Gastroesophageal sphincter (tissue), 4 donors: ENCODE measurements around the gene RASSF1. TPM values are rescaled to one million over a fixed set of nuclear protein-coding genes. Genes with fewer than 3 reads are reported as not detected.

Experiments used
- ATAC-seq: fragments of 150-250 bp; one replicate; pipeline ENCODE4 v1.9.1; 2016; ENCODE audit warnings: mild to moderate bottlenecking, moderate library complexity
- H3K27ac ChIP-seq, 4 donors: fragments of 200-600 bp; sonication (generic) in 3 of 4; 1 replicate in 3 of 4; 2 replicates in 1 of 4; pipeline ENCODE4 v1.5.1; 2016 to 2019
- H3K27me3 ChIP-seq: fragments of 200-600 bp; sonication (generic); one replicate; pipeline ENCODE4 v1.5.1; 2019
- H3K36me3 ChIP-seq, 2 donors: fragments of 200-600 bp; sonication (generic); one replicate each; pipeline ENCODE4 v1.5.1; 2019; ENCODE audit warnings: control low read depth in 1 of 2
- H3K4me1 ChIP-seq, 3 donors: fragments of 200-600 bp; sonication (generic); 1 replicate in 2 of 3; 2 replicates in 1 of 3; pipeline ENCODE4 v1.5.1; 2016 to 2019; ENCODE audit warnings: control low read depth in 2 of 3
- H3K4me3 ChIP-seq, 2 donors: fragments of 200-600 bp; sonication (generic); one replicate each; pipeline ENCODE4 v1.5.1; 2019; ENCODE audit warnings: mild to moderate bottlenecking in 1 of 2, moderate library complexity in 1 of 2
- H3K9me3 ChIP-seq, 3 donors: fragments of 200-600 bp; sonication (generic); one replicate each; pipeline ENCODE4 v1.5.1; 2017 to 2019; ENCODE audit warnings: control low read depth in 2 of 3
- EP300 ChIP-seq: sonication (generic); formaldehyde crosslinking; IDR thresholded peaks from one replicate; pipeline ENCODE4 v1.6.1; 2017; ENCODE audit warnings: antibody characterized with exemption, mild to moderate bottlenecking
- POLR2A ChIP-seq, 2 donors: fragments of 450-650 bp; IDR thresholded peaks; one replicate each; pipeline ENCODE4 v1.6.1; 2017; ENCODE audit warnings: antibody characterized with exemption in 2 of 2, mild to moderate bottlenecking in 2 of 2, moderate library complexity in 1 of 2
- POLR2AphosphoS5 ChIP-seq: sonication (generic); formaldehyde crosslinking; IDR thresholded peaks from one replicate; pipeline ENCODE4 v1.6.1; 2017; ENCODE audit warnings: antibody characterized with exemption
- WGBS, 2 donors: methylation state at CpG; one replicate each; pipeline ENCODE4 v1.1.5; 2018; ENCODE audit warnings: low coverage in 1 of 2; 5-methylcytosine and 5-hydroxymethylcytosine counted together
- total RNA-seq, 4 donors: library from RNA; depleted of rRNA; stranded (reverse); fragments of >200 nt; gene quantifications; one replicate each; pipeline ENCODE4 v1.1.0, GENCODE V29; 2016
- TF ChIP-seq, protein P1 (sequence below), 4 experiments: fragments of 200-600 bp in 2 of 4; fragments of 450-650 bp in 2 of 4; sonication (generic) in 1 of 4; IDR thresholded peaks; one replicate each; pipeline ENCODE4 v1.5.1; 2017 to 2019; ENCODE audit warnings: antibody characterized with exemption in 4 of 4, mild to moderate bottlenecking in 2 of 4, moderate library complexity in 2 of 4

Gene RASSF1
- total RNA-seq, 4 donors from 2014 or later: 24.5 to 40.3 (median 26.9) TPM

DNA sequence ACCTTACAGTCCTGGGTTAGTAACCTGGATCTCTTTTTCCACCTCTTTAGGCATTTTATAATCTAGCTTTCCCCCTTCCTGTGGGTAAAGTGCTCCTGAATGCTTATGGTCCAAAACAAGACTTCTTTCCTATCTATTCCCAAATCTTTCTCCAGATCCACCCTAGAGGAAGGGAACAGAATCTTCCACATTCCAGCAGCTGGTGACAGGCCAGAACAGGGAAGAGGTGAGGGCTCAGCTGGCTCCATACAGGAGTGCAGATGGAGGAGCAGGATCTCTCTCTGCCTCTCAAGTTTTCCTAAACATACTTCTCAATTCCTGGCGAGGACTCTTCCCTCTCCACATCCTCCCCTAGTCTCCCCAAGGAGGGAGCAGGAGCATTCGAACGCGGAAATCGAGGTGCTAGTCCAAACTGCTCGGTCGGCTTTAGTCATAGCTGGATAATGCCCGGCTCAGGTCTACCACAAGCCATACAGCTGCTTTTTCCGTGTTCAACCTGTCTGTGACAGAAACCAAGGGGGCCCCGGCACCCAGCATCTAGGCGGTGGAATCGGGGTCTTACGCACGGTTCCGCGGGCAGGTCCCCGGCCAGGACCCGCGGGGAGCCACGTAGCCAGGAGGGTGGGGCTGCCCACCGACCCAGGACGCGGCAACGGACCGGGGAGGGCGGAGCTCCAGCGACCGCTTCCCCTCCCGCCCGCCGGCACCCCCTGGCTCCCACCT, 4.0 kb downstream of the RASSF1 start:
- WGBS, 2 donors: 0% methylated on average over 8 of the region's 31 CpGs; no CpG with 5 or more reads in 1 of the 2 donors
- Histone ChIP-seq H3K36me3 (peaks cover 0 to 18% of the 10 kb centered on the region in 2 donors), H3K4me3 (peak overlapping the region; percentile 54 to 91), H3K9me3 (no peaks in the 10 kb centered on the region), H3K27ac (peak overlapping the region; percentile 81 to 99 (median 96)), H3K27me3 (no peaks in the 10 kb centered on the region), H3K4me1 (peaks cover 0 to 94% (median 48%) of the 10 kb centered on the region in 3 donors)
- ATAC-seq: no peak
- TF ChIP-seq POLR2AphosphoS5: no peak
- no peak for TF ChIP-seq POLR2A (IDR thresholded peaks at IDR 0.05)
- no peak for TF ChIP-seq EP300
- TF ChIP-seq, protein P1, sequence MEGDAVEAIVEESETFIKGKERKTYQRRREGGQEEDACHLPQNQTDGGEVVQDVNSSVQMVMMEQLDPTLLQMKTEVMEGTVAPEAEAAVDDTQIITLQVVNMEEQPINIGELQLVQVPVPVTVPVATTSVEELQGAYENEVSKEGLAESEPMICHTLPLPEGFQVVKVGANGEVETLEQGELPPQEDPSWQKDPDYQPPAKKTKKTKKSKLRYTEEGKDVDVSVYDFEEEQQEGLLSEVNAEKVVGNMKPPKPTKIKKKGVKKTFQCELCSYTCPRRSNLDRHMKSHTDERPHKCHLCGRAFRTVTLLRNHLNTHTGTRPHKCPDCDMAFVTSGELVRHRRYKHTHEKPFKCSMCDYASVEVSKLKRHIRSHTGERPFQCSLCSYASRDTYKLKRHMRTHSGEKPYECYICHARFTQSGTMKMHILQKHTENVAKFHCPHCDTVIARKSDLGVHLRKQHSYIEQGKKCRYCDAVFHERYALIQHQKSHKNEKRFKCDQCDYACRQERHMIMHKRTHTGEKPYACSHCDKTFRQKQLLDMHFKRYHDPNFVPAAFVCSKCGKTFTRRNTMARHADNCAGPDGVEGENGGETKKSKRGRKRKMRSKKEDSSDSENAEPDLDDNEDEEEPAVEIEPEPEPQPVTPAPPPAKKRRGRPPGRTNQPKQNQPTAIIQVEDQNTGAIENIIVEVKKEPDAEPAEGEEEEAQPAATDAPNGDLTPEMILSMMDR (IDR thresholded peaks at IDR 0.05): peak in 1 of 4 experiments; percentile 5

DNA sequence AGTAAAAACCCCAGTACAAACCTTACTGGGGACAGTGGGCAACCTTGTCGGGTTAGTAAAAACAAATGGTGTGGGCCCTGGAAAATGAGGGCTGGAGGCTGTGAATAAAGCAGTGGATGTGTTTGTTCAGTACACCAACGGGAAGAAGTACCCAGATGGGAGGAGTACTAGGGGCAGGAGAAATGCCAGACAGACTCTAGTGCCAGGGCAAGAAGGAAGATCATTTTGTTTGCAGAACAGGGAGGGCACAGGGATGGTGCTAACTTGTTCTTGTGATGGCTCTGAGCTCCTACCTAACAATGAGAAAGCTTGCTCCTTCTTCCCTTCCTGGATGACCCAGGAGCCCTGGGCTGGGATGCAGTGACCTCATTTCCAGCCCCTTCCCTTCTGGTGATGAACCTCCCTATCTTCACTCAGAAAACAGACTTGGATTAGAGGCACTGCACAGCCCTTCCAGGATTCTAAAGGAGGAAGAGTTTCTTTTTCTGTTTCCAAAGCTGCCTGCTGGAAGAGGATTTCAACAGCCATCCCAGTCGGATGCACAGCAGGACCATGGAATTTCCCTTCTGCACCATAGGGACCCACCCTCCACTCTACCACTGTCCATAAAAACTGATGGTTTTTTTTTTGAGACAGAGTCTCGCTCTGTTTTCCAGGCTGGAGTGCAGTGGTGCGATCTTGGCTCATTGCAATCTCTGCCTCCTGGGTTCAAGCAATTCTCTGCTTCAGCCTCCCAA, 6.1 kb downstream of the RASSF1 start:
- no peak for TF ChIP-seq POLR2A (IDR thresholded peaks at IDR 0.05)
- TF ChIP-seq POLR2AphosphoS5: no peak
- TF ChIP-seq, protein P1 (IDR thresholded peaks at IDR 0.05): no peak
- no peak for TF ChIP-seq EP300
- peak overlapping the region; percentile 9 to 99 (median 86) for H3K27ac ChIP-seq
- peaks cover 0 to 73% (median 31%) of the 10 kb centered on the region in 3 donors for H3K4me1 ChIP-seq
- 55% methylated on average over 4 to 5 of the region's 5 CpGs for WGBS, 2 donors
- peak overlapping the region in 1 of 2 donors; percentile 4 for H3K4me3 ChIP-seq
- no peaks in the 10 kb centered on the region for H3K27me3 ChIP-seq
- ATAC-seq: no peak
- H3K9me3 ChIP-seq: no peaks in the 10 kb centered on the region
- H3K36me3 ChIP-seq: peaks cover 0 to 39% of the 10 kb centered on the region in 2 donors

DNA sequence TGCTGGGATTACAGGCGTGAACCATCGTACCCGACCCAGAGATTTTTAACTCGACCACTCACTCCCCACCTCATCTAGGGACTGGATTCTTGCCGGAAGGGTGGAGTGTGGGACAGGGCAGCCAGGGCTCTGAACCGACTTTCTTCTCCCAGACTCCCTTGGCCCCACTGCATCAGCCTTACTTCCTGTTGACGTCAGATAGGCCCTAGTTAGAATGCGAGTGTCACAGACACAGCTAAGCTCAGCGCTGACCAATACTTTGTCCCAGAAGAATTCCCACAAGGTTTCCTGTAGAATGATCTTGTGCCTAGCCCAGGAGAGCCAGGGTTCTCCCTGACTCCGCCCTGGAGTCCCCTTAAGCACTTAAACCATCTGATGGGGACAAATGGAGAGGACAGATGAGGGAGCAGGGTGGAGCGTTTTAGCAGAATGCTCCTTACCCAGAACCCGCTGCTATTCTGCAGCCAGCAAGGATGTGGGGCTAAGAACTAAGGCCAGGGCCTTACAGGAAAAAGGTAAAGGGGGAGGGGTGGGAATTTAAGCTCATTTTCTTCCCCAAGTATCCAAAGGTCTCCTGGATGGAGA, 6.8 kb downstream of the RASSF1 start:
- Histone ChIP-seq H3K27ac (peak overlapping the region; percentile 9 to 99 (median 86)), H3K36me3 (peaks cover 0 to 46% of the 10 kb centered on the region in 2 donors), H3K9me3 (no peaks in the 10 kb centered on the region), H3K27me3 (no peaks in the 10 kb centered on the region), H3K4me3 (no peak overlapping the region), H3K4me1 (peaks cover 0 to 71% (median 31%) of the 10 kb centered on the region in 3 donors)
- TF ChIP-seq POLR2AphosphoS5: no peak
- TF ChIP-seq, protein P1 (IDR thresholded peaks at IDR 0.05): no peak
- no peak for TF ChIP-seq POLR2A (IDR thresholded peaks at IDR 0.05)
- TF ChIP-seq EP300: no peak
- peak; percentile 22 for ATAC-seq
- 43 to 70% methylated on average over 2 to 7 of the region's 12 CpGs for WGBS, 2 donors

DNA sequence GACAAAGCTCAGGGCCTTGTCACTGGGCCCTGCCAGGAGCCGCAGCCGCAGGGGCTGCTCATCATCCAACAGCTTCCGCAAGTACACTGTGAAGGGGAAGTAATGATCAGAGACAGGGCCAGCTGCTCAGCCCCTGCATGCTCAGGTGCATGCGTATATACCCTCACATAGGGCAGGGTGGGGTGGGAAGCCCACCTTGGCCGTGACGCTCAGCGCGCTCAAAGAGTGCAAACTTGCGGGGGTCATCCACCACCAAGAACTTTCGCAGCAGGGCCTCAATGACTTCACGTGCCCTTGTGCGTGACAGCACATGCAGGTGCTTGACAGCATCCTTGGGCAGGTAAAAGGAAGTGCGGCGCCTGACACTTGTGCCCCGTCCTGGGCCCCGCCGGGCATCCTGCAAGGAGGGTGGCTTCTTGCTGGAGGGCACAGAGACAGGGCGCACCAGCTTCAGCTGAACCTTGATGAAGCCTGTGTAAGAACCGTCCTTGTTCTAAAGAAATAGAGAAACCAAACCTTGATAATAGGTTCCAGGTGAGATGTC, 9.2 kb downstream of the RASSF1 start:
- Histone ChIP-seq H3K36me3 (peaks cover 0 to 52% of the 10 kb centered on the region in 2 donors), H3K4me1 (peaks cover 0 to 74% (median 37%) of the 10 kb centered on the region in 3 donors), H3K27me3 (no peaks in the 10 kb centered on the region), H3K9me3 (no peaks in the 10 kb centered on the region), H3K4me3 (no peak overlapping the region), H3K27ac (no peak overlapping the region)
- 90 to 92% methylated on average over 4 to 12 of the region's 19 CpGs for WGBS, 2 donors
- no peak for ATAC-seq
- no peak for TF ChIP-seq EP300
- no peak for TF ChIP-seq POLR2AphosphoS5
- TF ChIP-seq, protein P1 (IDR thresholded peaks at IDR 0.05): no peak
- TF ChIP-seq POLR2A (IDR thresholded peaks at IDR 0.05): no peak
